ENCODE results near the gene TMTC4.
"Not testable (repeated sequence)": the region's sequence is repeated elsewhere in the genome, so short reads cannot be mapped to it uniquely, and the experiment has no call there.

GRCh38 chr13:100698331-100698730 lies 23.7 kb upstream of the TMTC4 start:
- not testable (repeated sequence) for TF ChIP-seq CTCF, POLR2AphosphoS5, POLR2A (IDR thresholded peaks at IDR 0.05)

Measured in breast epithelium (tissue), 3 donors.